HEK293 (cell line): Measurements from ENCODE around the gene DNASE2.

Experiments used
- ATF2 ChIP-seq: fragments of 450-650 bp; formaldehyde crosslinking; IDR thresholded peaks from 2 replicates; pipeline ENCODE4 v1.5.1; 2016; ENCODE audit warnings: missing biosample characterization, missing genetic modification characterization, low read depth
- CTCF ChIP-seq: fragments of 450-650 bp; formaldehyde crosslinking; IDR thresholded peaks from 2 replicates; pipeline ENCODE4 v1.5.1; 2016; ENCODE audit warnings: missing biosample characterization, missing genetic modification characterization
- EGR2 ChIP-seq: fragments of 450-650 bp; formaldehyde crosslinking; IDR thresholded peaks from 2 replicates; pipeline ENCODE4 v1.5.1; 2016; ENCODE audit warnings: low read depth, missing biosample characterization, missing genetic modification characterization
- MEIS1 ChIP-seq: sonication (generic); formaldehyde crosslinking; IDR thresholded peaks from 2 replicates; pipeline ENCODE4 v1.8.1; 2022; ENCODE audit warnings: missing genetic modification reagents, mild to moderate bottlenecking, borderline replicate concordance
- SP3 ChIP-seq: fragments of 450-650 bp; formaldehyde crosslinking; IDR thresholded peaks from 2 replicates; pipeline ENCODE4 v1.5.1; 2016; ENCODE audit warnings: missing biosample characterization, missing genetic modification characterization
- TCF7L2 ChIP-seq: IDR thresholded peaks from 2 replicates; pipeline ENCODE4 v1.6.1; 2011; ENCODE audit warnings: low read depth, mild to moderate bottlenecking, inconsistent platforms, low read length, moderate library complexity, borderline replicate concordance
- YY2 ChIP-seq: fragments of 450-650 bp; formaldehyde crosslinking; IDR thresholded peaks from 2 replicates; pipeline ENCODE4 v1.5.1; 2016; ENCODE audit warnings: missing biosample characterization, missing genetic modification characterization
- ZFP3 ChIP-seq: fragments of 450-650 bp; formaldehyde crosslinking; IDR thresholded peaks from 2 replicates; pipeline ENCODE4 v1.5.1; 2016; ENCODE audit warnings: low read depth, missing biosample characterization, missing genetic modification characterization
- ZNF221 ChIP-seq: fragments of 450-650 bp; formaldehyde crosslinking; IDR thresholded peaks from 2 replicates; pipeline ENCODE4 v1.5.1; 2017; ENCODE audit warnings: missing biosample characterization, missing genetic modification characterization, borderline replicate concordance
- ZNF248 ChIP-seq: fragments of 450-650 bp; formaldehyde crosslinking; IDR thresholded peaks from 2 replicates; pipeline ENCODE4 v1.5.1; 2017; ENCODE audit warnings: missing biosample characterization, missing genetic modification characterization
- ZNF341 ChIP-seq: fragments of 450-650 bp; formaldehyde crosslinking; IDR thresholded peaks from 2 replicates; pipeline ENCODE4; 2016; ENCODE audit warnings: low read depth, missing biosample characterization, missing genetic modification characterization
- ZNF501 ChIP-seq: fragments of 450-650 bp; formaldehyde crosslinking; IDR thresholded peaks from 2 replicates; pipeline ENCODE4 v1.5.1; 2016; ENCODE audit warnings: missing biosample characterization, missing genetic modification characterization
- TF ChIP-seq, protein P1 (sequence below): fragments of 450-650 bp; formaldehyde crosslinking; IDR thresholded peaks from 2 replicates; pipeline ENCODE4 v1.5.1; 2016; ENCODE audit warnings: missing biosample characterization, missing genetic modification characterization

DNA sequence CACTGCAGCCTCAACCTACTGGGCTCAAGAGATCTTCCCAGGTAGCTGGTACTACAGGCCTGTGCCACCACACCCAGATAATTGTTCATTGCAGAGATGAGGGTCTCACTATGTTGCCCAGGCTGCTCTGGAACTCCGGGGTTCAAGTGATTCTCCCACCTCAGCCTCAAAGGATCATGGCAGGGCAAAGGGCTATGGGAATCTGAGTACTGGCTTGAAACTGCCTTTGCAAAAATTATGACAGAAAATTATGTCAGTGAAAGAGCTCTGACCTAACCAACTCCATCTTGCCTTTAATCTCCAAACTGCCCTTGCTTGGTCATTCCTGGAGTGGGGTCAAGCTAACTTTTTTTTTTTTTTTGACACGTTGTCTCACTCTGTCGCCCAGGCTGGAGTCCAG is 1.3 kb upstream of the DNASE2 start:
- TF ChIP-seq MEIS1 (CRISPR knock-in tag): no peak
- TF ChIP-seq CTCF: no peak
- TF ChIP-seq YY2 (tag by site-specific recombination): no peak
- no peak for TF ChIP-seq ZNF221
- TF ChIP-seq EGR2 (tag by site-specific recombination): no peak
- no peak for TF ChIP-seq TCF7L2
- TF ChIP-seq, protein P1, sequence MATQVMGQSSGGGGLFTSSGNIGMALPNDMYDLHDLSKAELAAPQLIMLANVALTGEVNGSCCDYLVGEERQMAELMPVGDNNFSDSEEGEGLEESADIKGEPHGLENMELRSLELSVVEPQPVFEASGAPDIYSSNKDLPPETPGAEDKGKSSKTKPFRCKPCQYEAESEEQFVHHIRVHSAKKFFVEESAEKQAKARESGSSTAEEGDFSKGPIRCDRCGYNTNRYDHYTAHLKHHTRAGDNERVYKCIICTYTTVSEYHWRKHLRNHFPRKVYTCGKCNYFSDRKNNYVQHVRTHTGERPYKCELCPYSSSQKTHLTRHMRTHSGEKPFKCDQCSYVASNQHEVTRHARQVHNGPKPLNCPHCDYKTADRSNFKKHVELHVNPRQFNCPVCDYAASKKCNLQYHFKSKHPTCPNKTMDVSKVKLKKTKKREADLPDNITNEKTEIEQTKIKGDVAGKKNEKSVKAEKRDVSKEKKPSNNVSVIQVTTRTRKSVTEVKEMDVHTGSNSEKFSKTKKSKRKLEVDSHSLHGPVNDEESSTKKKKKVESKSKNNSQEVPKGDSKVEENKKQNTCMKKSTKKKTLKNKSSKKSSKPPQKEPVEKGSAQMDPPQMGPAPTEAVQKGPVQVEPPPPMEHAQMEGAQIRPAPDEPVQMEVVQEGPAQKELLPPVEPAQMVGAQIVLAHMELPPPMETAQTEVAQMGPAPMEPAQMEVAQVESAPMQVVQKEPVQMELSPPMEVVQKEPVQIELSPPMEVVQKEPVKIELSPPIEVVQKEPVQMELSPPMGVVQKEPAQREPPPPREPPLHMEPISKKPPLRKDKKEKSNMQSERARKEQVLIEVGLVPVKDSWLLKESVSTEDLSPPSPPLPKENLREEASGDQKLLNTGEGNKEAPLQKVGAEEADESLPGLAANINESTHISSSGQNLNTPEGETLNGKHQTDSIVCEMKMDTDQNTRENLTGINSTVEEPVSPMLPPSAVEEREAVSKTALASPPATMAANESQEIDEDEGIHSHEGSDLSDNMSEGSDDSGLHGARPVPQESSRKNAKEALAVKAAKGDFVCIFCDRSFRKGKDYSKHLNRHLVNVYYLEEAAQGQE (tag by site-specific recombination): no peak
- no peak for TF ChIP-seq ZNF501 (tag by site-specific recombination)
- TF ChIP-seq ZFP3 (tag by site-specific recombination): no peak
- no peak for TF ChIP-seq SP3
- no peak for TF ChIP-seq ZNF341 (tag by site-specific recombination)
- TF ChIP-seq ATF2 (tag by site-specific recombination): no peak
- no peak for TF ChIP-seq ZNF248
